GM23248 (cell line): Measurements from ENCODE around the gene FREM2.

Source experiments
- EZH2 ChIP-seq: fragments of 200-600 bp; sonication (generic); IDR thresholded peaks from 2 replicates; pipeline ENCODE4 v1.6.1; 2018; ENCODE audit warnings: antibody characterized with exemption, mild to moderate bottlenecking; ENCODE audit not compliant: insufficient read depth, poor library complexity, severe bottlenecking
- EZH2phosphoT487 ChIP-seq: fragments of 200-600 bp; sonication (generic); IDR thresholded peaks from 2 replicates; pipeline ENCODE4 v1.6.1; 2018; ENCODE audit warnings: antibody characterized with exemption, moderate library complexity, mild to moderate bottlenecking, low read depth; ENCODE audit not compliant: insufficient read depth

GRCh38 chr13:38781539-38781938 is 94.7 kb downstream of the FREM2 start:
- TF ChIP-seq EZH2phosphoT487 (no peak), EZH2 (no peak)
